ENCODE results near the gene CDYL.

The CDYL gene

GRCh38 chr6:4986999-4987398, 210.8 kb downstream of the CDYL start:
- Histone ChIP-seq H4K20me1 (ENCODE audit: low read depth, low read length) (no peaks in the 10 kb centered on the region), H2AFZ (ENCODE audit: low read depth, low read length, severe bottlenecking) (no peak overlapping the region), H3K9me2 (replicated peaks; ENCODE audit: insufficient read depth, low read length) (no peaks in the 10 kb centered on the region), H3K79me2 (ENCODE audit: insufficient read depth, low read length) (no peaks in the 10 kb centered on the region), H3K36me3 (ENCODE audit: low read length) (no peaks in the 10 kb centered on the region), H3K4me2 (ENCODE audit: low read depth, low read length, poor library complexity, severe bottlenecking) (no peak overlapping the region), H3K9ac (ENCODE audit: low read length) (no peak overlapping the region), H3K4me3 (ENCODE audit: insufficient read depth, low read length, poor library complexity, severe bottlenecking) (no peak overlapping the region), H3F3A (ENCODE audit: insufficient read depth) (no peaks in the 10 kb centered on the region), H3K27me3 (ENCODE audit: low read length) (no peaks in the 10 kb centered on the region), H3K27ac (ENCODE audit: low read depth, low read length) (no peak overlapping the region), H3K9me3 (ENCODE audit: insufficient read depth, low read length) (no peaks in the 10 kb centered on the region)
- TF ChIP-seq EZH2phosphoT487 (conservative IDR thresholded peaks at IDR 0.05; ENCODE audit: low read length) (no peak), CTCF (IDR thresholded peaks at IDR 0.05; ENCODE audit: insufficient read depth, low read length, poor library complexity, severe bottlenecking) (no peak)

DNA sequence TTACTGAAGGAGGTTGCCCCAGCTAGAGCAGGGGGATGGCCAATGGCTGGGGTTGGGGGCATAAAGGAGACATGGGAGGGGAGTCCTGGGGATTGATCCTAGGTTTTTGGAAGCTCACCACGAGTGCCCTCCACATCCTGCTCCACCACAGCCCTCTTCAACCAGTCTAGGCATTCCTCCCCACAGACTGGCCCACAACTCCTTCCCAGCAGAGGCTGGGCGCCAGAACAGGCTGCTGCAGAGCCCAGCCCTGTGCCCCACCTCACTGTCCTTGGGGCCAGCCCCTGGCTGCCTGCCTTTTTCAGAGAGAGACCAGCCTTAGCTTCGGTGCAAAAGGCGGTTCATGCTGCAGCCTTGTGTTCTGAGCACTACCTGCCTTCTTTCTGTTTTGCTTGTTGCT, 211.2 kb downstream of the CDYL start:
- Histone ChIP-seq H3F3A (ENCODE audit: insufficient read depth) (no peaks in the 10 kb centered on the region), H3K4me2 (ENCODE audit: low read depth, low read length, poor library complexity, severe bottlenecking) (no peak overlapping the region), H3K27me3 (ENCODE audit: low read length) (no peaks in the 10 kb centered on the region), H3K9me3 (ENCODE audit: insufficient read depth, low read length) (no peaks in the 10 kb centered on the region), H4K20me1 (ENCODE audit: low read depth, low read length) (no peaks in the 10 kb centered on the region), H3K36me3 (ENCODE audit: low read length) (no peaks in the 10 kb centered on the region), H3K79me2 (ENCODE audit: insufficient read depth, low read length) (no peaks in the 10 kb centered on the region), H3K27ac (ENCODE audit: low read depth, low read length) (no peak overlapping the region), H3K9ac (ENCODE audit: low read length) (no peak overlapping the region), H3K9me2 (replicated peaks; ENCODE audit: insufficient read depth, low read length) (no peaks in the 10 kb centered on the region), H2AFZ (ENCODE audit: low read depth, low read length, severe bottlenecking) (no peak overlapping the region), H3K4me3 (ENCODE audit: insufficient read depth, low read length, poor library complexity, severe bottlenecking) (no peak overlapping the region)
- TF ChIP-seq EZH2phosphoT487 (conservative IDR thresholded peaks at IDR 0.05; ENCODE audit: low read length), result no peak
- no peak for TF ChIP-seq CTCF (IDR thresholded peaks at IDR 0.05; ENCODE audit: insufficient read depth, low read length, poor library complexity, severe bottlenecking)

DNA sequence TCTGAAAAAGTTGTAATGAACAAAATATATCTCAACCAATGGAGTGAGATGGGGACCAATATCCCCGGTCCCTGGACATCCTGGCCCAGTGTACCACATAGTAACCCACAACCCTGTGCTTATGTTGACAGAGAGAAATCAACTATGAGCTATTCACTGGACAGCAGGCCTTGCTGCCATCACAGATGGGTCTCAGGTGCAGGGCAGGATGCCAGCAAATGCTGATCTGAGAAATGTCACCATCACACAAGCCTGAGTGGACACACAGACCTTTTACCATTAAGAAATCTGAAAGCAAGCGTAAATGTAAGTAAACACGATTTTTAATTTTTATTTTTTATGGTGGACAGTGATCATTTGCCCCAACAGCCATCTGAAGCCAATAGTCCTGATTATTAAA, 218.5 kb downstream of the CDYL start:
- Histone ChIP-seq H3K9me2 (replicated peaks; ENCODE audit: insufficient read depth, low read length) (no peaks in the 10 kb centered on the region), H3K27ac (ENCODE audit: low read depth, low read length) (no peak overlapping the region), H4K20me1 (ENCODE audit: low read depth, low read length) (no peaks in the 10 kb centered on the region), H3K9me3 (ENCODE audit: insufficient read depth, low read length) (no peaks in the 10 kb centered on the region), H3K79me2 (ENCODE audit: insufficient read depth, low read length) (no peaks in the 10 kb centered on the region), H3K9ac (ENCODE audit: low read length) (no peak overlapping the region), H3K36me3 (ENCODE audit: low read length) (peaks cover 16% of the 10 kb centered on the region; the same call in 1 of the 2 replicates), H3F3A (ENCODE audit: insufficient read depth) (no peaks in the 10 kb centered on the region), H2AFZ (ENCODE audit: low read depth, low read length, severe bottlenecking) (no peak overlapping the region), H3K27me3 (ENCODE audit: low read length) (no peaks in the 10 kb centered on the region), H3K4me3 (ENCODE audit: insufficient read depth, low read length, poor library complexity, severe bottlenecking) (no peak overlapping the region), H3K4me2 (ENCODE audit: low read depth, low read length, poor library complexity, severe bottlenecking) (no peak overlapping the region)
- TF ChIP-seq EZH2phosphoT487 (conservative IDR thresholded peaks at IDR 0.05; ENCODE audit: low read length), result no peak
- no peak for TF ChIP-seq CTCF (IDR thresholded peaks at IDR 0.05; ENCODE audit: insufficient read depth, low read length, poor library complexity, severe bottlenecking)

Data from SU-DHL-6 (cell line).